Stimulated activated CD4-positive, alpha-beta T cell treated with anti-CD3 and anti-CD28 coated beads, Interleukin-4, amount 100 ng/mL, for 1 hour (primary cell): ENCODE measurements around the gene SYCE1.
"Not testable (repeated sequence)": the region's sequence is repeated elsewhere in the genome, so short reads cannot be mapped to it uniquely, and the experiment has no call there.

Experiments used
- DNase-seq: peaks from one replicate; pipeline ENCODE4 v3.0.0-alpha.2; 2020

The SYCE1 gene, protein sequence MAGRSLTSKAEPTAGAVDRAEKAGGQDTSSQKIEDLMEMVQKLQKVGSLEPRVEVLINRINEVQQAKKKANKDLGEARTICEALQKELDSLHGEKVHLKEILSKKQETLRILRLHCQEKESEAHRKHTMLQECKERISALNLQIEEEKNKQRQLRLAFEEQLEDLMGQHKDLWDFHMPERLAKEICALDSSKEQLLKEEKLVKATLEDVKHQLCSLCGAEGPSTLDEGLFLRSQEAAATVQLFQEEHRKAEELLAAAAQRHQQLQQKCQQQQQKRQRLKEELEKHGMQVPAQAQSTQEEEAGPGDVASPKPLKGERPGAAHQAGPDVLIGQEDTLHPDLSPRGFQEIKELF

DNA sequence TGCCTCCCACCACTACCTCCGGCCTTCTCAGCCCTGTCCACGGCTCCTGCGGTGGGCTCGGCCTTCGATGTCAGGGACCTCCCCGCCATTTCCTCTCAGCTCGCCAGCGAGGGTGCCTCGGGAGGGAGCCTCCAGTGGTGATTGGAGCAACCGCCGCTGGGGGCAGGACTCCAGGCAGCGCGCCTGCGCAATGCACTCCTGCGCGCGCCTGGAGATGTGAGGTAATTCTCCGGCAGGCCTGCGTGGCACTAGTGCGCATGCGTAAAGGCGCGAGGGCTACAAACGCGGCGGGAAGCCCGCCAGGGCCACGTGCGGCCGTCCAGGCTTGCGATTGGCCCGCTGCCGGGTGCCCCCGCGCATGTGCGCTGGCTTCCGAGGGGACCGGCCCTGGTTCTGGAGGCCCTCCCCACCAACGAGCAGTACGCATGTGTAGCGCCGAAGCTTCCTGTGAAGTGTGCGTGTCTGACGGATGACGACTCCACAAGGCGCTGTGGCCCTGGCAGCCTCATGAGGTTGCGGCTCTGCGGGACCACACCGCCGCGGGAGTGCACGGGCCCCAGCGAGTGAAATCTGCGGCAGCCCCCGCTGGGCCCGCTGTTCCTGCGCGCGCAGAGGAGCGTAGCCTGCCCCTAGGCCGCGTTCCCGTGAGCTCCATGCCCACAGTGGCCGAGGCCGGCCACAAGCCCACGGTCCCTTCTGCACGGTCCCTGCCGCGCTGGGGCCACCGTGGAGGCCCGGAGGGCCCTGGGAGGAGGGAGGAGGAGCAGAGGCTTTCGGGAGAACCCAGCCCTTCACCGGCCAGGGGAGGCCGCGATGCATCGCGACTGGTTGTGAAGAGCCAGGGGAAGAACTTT, at the start of gene SYCE1:
TSS of gene SYCE1 (minus strand) at position 143 of the 854 bp plus-strand sequence. CDS start at position 89, 54 bp downstream.
- peak; percentile 13 for DNase-seq

- DNase-seq: no peak
Measured at GRCh38 chr10:133614830-133615580, 49.6 kb upstream of the SYCE1 start.

DNA sequence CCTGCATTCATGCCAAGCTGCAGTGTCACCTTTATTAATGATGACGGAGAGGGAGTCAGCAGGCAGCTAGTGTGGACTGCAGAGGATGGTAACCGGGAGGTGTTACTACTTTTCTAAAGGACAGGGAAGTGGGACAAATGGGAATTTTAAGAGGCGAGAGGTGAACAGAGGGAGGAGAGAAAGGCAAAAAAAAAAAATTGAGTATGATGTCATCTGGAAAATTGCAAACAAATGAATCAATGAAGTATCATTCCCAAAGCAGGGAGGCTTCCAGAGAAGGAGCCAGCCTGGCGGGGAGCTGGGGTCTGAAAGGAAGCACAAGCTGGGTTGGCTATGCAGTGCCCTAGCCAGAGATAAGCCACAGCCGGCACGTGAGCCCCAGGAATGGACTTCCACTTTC, 48.3 kb upstream of the SYCE1 start:
- DNase-seq: no peak

GRCh38 chr10:133611079-133611478, 45.7 kb upstream of the SYCE1 start:
- DNase-seq: no peak

DNA sequence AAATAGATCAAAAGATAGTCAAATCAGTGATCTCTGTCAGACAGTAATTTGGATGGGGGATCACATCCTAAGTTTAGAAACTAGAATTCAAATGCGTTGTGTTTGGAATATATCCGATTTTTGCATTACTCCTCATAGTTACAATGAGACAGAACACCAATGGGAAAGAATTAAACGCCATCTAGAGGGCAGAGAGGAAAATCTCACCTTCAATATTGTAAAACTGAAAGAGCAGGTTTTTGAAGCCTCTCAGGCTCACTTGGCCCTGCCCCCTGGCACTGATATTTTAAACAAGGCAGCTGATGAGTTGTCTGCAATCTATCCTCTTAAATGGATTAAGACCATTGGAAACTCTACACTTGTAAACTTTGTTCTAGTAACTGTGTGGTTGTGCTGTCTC, 43.5 kb upstream of the SYCE1 start:
- no peak for DNase-seq

- DNase-seq: not testable (repeated sequence)
Measured at GRCh38 chr10:133603434-133603833, 38.1 kb upstream of the SYCE1 start.

DNA sequence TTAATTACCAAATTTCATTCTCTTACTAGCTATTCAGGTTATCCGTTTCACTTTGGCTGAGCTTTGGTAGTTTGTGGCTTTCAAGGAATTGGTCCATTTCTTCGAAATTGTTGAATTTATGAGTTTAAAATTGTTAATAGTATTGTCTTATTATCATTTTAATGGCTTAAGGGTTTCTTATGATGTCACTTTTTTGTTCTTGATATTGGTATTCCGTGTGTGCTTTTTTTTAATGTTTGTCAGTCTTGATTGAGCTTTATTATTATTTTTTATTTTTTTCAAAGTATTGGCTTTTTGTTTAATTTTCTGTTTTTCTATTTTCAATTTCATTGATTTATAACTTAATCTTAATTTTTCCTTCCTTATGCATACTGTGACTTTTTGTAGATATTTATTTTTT, 35.3 kb upstream of the SYCE1 start:
- DNase-seq: no peak

- DNase-seq: not testable (repeated sequence)
Measured at GRCh38 chr10:133599869-133600268, 34.5 kb upstream of the SYCE1 start.

DNA sequence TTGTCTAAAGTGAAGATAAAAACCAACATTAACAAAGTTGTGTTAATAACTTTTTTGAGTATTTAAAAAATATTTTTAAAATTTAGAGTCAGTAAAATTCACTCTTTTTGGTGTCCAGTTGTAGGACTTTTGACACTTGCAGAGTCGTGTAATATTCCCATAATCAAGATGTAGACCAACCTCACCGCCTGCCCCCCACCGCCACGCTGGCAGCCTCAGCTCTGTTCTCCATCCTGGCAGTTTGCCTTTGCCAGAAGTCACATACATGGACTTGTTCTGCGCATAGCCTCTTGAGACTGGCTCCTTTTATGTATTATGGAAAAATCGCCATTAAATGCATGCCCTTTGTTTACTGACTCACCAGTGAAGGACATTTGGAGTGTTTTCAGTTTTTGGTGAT, 27.3 kb upstream of the SYCE1 start:
- DNase-seq: no peak

DNA sequence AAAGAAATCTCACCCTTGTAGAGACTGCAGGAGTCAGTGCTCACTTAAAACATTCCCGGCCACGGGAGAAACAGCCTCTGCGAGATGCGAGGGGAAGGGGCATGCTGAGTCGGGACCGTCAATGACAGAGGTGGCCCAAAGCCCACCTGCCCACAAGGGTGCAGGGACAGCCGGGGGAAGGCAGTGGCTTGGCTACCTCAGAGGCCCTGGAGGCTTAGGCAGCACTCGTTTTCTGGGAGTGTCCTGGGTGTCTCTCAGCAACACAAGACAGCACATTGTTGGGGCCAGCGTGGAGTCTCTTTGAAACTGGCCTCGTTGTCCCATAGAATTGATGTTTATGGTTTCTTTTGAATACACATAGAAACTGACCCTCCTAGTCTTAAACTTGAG, 25.6 kb upstream of the SYCE1 start:
- DNase-seq: no peak

DNA sequence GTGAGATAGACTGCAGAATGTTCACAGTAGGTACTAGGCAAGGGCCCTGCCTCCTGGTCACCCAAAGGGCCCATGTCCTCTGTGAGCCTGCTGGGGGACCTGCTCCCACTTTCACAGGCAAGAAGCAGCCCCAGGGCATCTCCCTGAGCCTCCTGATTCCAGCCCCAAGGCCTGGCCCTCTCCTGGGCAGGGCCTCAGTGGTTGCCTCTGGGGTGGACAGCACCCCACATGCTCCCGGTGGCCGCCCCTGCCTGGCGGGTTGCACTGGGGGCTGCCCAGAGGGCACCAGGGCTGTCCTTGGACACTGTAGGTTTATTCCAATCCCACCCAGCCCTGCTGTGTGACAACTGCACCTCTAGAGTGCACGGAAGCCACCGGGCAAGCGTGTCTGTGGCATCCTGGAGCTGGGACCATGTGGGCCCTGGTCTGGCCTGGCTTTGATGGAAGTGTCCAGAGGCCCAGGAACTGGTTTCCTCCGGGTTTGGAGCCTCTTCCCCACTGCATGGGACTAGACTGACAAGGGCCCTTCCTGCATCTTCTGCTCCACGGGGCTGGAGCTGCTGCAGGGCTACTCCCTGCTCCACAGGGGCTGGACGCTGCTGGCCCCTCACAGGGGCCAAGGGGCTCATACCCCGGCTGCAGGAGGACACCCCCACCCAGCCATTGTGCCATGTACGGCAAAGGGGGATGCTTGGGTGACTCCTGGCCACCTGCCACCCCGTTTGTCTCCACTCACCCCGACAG, 25.0 kb upstream of the SYCE1 start:
- DNase-seq: no peak

GRCh38 chr10:133577037-133577436, 11.7 kb upstream of the SYCE1 start:
- not testable (repeated sequence) for DNase-seq

- DNase-seq: not testable (repeated sequence)
Measured at GRCh38 chr10:133573460-133573859, 8.1 kb upstream of the SYCE1 start.

DNA sequence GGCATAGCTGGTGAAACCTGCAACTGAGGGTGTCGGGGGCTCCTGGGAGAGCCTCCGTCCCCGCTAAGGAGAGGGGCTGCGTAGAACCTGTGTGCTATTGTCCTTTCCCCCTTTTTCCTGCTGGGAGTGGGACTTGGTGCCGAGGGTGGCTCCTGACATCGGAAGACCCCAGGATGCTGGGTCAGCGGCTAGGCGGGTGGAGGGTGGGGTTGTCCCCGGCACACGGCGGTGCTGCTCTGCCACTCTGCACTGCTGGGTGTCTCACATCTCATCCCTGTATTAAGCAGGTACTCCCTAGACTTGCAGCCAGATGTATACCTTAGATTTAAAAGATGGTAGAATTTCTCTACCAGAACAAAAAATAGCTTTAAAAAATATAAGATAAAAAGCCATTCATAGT, 6.7 kb upstream of the SYCE1 start:
- DNase-seq: not testable (repeated sequence)

DNA sequence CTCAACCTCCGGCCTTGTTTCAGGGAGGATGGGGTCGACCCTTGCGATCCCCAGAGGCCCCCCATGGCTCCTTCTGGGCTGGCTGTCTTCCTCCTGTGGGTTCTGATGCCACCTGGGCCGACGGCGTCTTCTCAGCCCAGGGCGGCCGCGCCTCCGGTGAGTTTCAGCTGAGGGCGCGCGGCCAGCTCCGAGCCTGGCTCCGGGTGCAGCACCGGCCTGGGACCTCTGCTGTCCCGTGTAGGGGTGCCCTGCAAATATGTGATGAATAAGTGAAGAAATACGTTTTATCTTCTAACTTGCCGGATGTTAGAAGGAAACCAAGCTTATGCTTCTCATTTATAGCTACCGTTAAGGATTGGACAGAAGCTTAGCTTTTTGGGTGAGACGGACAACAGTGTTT, 4.4 kb upstream of the SYCE1 start:
- DNase-seq: not testable (repeated sequence)

DNA sequence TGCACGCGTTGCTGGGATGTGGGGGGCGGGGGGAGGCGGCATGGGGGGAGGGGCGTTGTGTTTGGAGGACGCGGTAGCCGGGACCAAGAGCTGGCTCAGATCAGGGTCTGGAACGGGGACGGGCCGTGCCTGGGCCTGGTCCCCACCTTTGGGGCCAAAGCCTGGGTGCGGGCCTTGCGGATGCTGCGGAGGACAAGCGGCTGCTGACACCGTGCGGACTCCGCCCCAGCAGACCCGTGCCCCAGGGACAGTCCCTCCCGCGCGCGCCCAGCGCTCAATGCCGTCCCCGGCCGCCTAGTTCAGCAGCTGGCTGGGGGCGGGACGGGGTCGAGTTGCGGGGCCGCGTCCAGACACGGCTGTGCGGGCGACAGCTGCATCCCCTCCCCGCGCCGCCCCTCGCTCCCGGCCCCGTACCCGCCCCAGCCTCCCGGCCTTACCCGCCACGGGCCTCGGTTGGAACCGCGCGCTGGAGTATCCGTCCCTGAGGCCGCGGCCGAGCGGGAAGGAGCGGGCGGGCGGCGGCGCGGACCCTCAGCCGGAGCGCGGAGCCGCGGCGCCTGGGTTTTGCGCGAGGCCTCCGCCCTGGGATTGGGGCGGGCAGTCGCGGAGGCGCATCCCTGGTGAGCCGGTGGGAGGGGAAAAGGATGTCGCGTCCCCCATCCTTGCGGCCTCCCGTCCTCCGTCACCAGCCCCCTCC, 3.6 kb upstream of the SYCE1 start:
- not testable (repeated sequence) for DNase-seq

DNA sequence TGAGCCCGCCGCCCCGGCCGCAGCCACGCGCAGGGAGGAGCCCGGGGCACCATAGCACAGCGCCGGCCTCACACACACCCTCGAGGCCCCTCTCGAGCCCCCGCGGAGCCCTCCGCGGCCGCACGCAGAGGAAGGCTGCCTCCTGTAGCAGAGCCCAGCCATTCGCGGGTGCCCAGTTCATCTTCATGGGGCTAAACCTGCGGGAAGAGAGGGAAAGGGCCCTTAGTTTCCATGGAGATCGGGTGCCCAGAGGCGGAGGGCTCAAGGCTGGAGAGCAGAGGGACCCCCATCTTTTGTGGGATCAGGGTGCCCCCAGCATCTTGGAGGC, 2.9 kb upstream of the SYCE1 start:
- no peak for DNase-seq

DNA sequence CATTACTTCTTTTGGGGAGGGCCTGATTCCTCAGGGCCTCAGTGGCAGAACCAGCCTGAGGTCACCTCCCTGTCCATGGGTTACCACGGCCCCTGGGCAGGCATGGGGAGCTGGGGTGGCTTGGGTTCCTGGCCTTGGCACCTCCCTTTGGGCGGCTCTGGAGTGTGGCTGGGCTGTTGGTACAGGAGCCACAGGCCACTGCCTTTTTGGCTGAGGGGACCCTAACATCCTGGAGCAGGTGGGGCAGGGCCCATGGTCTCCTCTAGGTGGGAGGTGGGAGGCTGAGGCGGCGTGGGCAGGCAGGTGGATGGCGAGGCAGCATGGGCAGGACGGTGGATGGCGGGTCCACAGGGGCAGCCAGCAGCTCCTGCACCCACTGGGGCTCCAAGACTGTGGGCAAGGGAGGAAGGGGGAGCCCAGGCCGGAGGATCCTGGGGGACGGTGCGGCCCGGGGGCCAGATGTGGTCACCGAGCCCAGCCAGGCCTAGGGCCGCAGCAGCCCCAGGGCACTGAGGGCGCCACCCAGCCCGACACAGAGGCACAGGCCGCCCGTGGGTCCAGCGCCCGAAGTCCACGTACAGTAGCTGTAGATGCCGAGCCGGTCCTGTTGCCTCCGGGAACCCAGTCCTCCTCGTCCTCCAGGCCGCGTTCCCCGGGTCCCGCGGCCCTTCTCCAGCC, 2.4 kb upstream of the SYCE1 start:
- DNase-seq: no peak

GRCh38 chr10:133567119-133567518, 1.7 kb upstream of the SYCE1 start:
- DNase-seq: no peak

- no peak for DNase-seq
Measured at GRCh38 chr10:133564816-133565215, 567 bp downstream of the SYCE1 start.

DNA sequence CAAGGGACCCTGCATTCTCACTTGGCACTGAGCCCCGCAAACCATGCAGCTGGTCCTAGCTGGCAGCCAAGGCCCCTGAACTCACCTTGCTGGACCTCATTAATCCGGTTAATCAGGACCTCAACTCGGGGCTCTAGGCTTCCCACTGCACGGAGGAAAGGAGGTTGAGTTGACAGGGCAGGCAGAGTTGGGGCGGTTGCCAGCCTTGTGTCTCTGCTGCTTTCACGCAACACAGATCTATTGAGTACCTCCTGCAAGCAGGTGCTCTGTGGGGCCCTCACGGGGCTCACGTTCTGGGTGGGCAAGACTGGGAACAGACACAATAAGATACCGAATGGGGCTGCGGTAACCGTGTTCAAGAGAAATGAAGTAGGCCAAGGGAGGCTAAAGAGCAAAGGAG, 6.2 kb downstream of the SYCE1 start:
- DNase-seq: no peak

DNA sequence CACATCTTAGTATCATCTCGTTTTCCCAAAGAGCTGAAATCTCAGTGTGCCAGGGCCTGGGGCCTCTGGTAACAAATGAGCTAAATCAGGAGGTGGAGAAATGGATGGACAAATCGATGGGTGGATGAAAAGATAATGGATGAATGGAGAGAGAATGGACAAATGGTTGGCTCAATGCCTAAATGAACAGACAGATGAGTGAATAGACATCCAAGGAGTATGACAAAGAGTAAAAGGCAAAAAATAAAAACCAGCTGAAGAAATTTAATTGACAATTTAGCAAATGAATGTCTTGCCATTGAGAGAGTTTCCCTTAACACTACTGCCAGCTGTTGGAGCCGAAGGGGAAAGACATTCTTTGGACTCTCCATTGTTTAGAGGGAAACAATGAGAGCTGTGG, 8.0 kb downstream of the SYCE1 start:
- DNase-seq: no peak
